SH-SY5Y (cell line): ENCODE measurements around the gene CLEC7A.

Experiments
- GATA2 ChIP-seq: IDR thresholded peaks from 2 replicates; pipeline ENCODE4 v1.6.1; 2011; ENCODE audit warnings: mild to moderate bottlenecking, low read depth, low read length
- GATA3 ChIP-seq: IDR thresholded peaks from 2 replicates; pipeline ENCODE4 v1.6.1; 2011; ENCODE audit warnings: low read depth, mild to moderate bottlenecking, low read length, moderate library complexity

- TF ChIP-seq GATA2 (no peak), GATA3 (no peak)
Measured at GRCh38 chr12:10132850-10133370, 2.9 kb upstream of the CLEC7A start.
